ENCODE measurements around the gene SMAD1.
"Not testable (repeated sequence)": the region's sequence is repeated elsewhere in the genome, so short reads cannot be mapped to it uniquely, and the experiment has no call there.

Gene SMAD1

DNA sequence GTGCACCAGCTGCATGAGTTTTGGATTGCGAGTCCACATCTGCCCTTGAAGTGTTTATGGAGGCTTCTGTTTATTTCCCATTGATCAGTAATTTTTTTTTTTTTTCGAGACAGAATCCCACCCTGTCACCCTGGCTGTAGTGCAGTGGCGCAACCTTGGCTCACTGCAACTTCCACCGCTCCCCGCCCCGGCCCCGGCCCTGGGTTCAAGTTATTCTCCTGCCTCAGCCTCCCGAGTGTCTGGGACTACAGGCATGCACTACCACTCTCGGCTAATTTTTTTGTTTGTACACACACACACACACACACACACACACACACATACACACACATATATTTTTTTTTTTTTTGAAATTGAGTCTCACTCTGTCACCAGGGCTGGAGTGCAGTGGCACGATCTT, 46.1 kb downstream of the SMAD1 start:
- H3K9me3 Mint-ChIP-seq, result no peaks in the 10 kb centered on the region
- no peaks in the 10 kb centered on the region for H3K27me3 Mint-ChIP-seq (ENCODE audit: low read depth)
- no peaks in the 10 kb centered on the region for H3K36me3 Mint-ChIP-seq (ENCODE audit: low read depth)
- no peaks in the 10 kb centered on the region for H3K4me1 Mint-ChIP-seq (ENCODE audit: low read depth)
- no peak overlapping the region for H3K4me3 Mint-ChIP-seq
- no peak overlapping the region for H3K27ac Mint-ChIP-seq

- no peaks in the 10 kb centered on the region for H3K36me3 Mint-ChIP-seq (ENCODE audit: low read depth)
- H3K27me3 Mint-ChIP-seq (ENCODE audit: low read depth), result no peaks in the 10 kb centered on the region
- no peaks in the 10 kb centered on the region for H3K9me3 Mint-ChIP-seq
- no peak overlapping the region for H3K27ac Mint-ChIP-seq
- no peak overlapping the region for H3K4me3 Mint-ChIP-seq
- H3K4me1 Mint-ChIP-seq (ENCODE audit: low read depth), result no peaks in the 10 kb centered on the region
Measured at GRCh38 chr4:145528601-145529000, 46.9 kb downstream of the SMAD1 start.

- Mint-ChIP-seq H3K4me1 (ENCODE audit: low read depth) (no peaks in the 10 kb centered on the region), H3K27ac (no peak overlapping the region), H3K36me3 (ENCODE audit: low read depth) (no peaks in the 10 kb centered on the region), H3K9me3 (no peaks in the 10 kb centered on the region), H3K4me3 (no peak overlapping the region), H3K27me3 (ENCODE audit: low read depth) (no peaks in the 10 kb centered on the region)
Measured at GRCh38 chr4:145530189-145530588, 48.5 kb downstream of the SMAD1 start.

DNA sequence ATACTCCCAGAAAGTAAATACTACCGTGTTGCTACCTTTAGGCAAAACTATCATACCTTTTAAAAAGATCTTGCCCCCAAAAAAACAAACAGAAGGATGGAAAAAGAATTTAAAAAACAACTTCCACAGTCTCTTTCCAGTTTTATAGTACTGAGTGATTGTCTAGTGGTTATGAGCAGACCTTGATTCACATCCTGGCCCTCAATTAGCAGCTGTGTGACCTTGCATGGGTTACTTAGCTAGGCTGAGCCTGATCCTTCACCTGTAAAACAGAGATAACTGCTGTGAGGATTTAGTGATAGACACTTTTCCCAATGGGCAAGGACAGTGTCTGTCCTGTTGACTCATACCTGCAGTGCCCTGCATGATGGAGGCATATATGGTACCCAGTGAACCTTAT, 49.0 kb downstream of the SMAD1 start:
- H3K4me1 Mint-ChIP-seq (ENCODE audit: low read depth), result no peaks in the 10 kb centered on the region
- H3K36me3 Mint-ChIP-seq (ENCODE audit: low read depth), result no peaks in the 10 kb centered on the region
- H3K27ac Mint-ChIP-seq, result no peak overlapping the region
- H3K9me3 Mint-ChIP-seq, result no peaks in the 10 kb centered on the region
- H3K4me3 Mint-ChIP-seq, result no peak overlapping the region
- peaks cover 4% of the 10 kb centered on the region for H3K27me3 Mint-ChIP-seq (ENCODE audit: low read depth)

- Mint-ChIP-seq H3K36me3 (ENCODE audit: low read depth) (no peaks in the 10 kb centered on the region), H3K27ac (no peak overlapping the region)
Measured at GRCh38 chr4:145531223-145531622, 49.6 kb downstream of the SMAD1 start.

DNA sequence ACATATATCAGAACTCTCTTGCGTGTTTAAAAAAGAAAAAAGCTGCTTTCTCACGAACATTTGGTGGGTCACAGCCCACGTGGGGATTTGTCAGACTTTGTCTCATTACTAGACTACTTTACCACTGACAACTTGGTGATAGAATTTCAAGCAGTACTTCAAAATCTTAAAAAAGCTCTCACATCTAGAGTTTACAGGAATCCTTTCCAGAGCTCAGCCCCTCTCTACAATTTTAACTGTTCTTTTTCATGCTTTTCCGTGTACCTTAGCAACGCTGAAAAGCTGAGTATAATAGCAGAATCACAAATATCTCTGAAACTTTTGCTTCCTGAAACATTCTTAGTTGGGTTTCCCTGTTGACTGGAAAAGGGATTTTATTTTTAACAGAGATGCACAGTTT, 50.2 kb downstream of the SMAD1 start:
- no peak overlapping the region for H3K27ac Mint-ChIP-seq
- H3K27me3 Mint-ChIP-seq (ENCODE audit: low read depth), result peaks cover 9% of the 10 kb centered on the region
- H3K4me3 Mint-ChIP-seq, result no peak overlapping the region
- no peaks in the 10 kb centered on the region for H3K36me3 Mint-ChIP-seq (ENCODE audit: low read depth)
- no peaks in the 10 kb centered on the region for H3K9me3 Mint-ChIP-seq
- H3K4me1 Mint-ChIP-seq (ENCODE audit: low read depth), result no peaks in the 10 kb centered on the region

More at GRCh38 chr4:145531223-145531622, 49.6 kb downstream of the SMAD1 start:
- H3K4me3 Mint-ChIP-seq, result no peak overlapping the region
- peaks cover 9% of the 10 kb centered on the region for H3K27me3 Mint-ChIP-seq (ENCODE audit: low read depth)
- no peaks in the 10 kb centered on the region for H3K4me1 Mint-ChIP-seq (ENCODE audit: low read depth)
- no peaks in the 10 kb centered on the region for H3K9me3 Mint-ChIP-seq

DNA sequence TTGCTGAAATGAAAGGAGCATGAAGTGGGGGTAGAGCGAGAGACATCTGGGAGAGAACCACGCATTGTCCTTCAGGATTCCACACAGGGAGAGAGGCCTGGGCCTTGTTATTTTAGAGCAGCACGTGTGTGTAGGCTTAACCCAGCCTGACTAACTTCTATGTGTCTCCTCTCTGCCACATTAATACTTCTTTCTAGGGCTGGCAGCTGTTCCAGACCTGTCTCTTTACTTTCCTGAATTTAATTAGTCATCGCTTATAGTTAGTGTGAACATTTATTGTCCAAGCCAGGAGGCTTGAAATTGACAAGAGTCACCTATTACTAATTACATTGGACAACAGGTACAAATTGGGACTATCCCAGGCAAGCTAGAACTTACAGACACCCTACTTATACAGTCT, 51.3 kb downstream of the SMAD1 start:
- Mint-ChIP-seq H3K36me3 (ENCODE audit: low read depth) (no peaks in the 10 kb centered on the region), H3K27me3 (ENCODE audit: low read depth) (peaks cover 17% of the 10 kb centered on the region), H3K9me3 (no peaks in the 10 kb centered on the region), H3K4me3 (no peak overlapping the region), H3K27ac (no peak overlapping the region), H3K4me1 (ENCODE audit: low read depth) (no peaks in the 10 kb centered on the region)

DNA sequence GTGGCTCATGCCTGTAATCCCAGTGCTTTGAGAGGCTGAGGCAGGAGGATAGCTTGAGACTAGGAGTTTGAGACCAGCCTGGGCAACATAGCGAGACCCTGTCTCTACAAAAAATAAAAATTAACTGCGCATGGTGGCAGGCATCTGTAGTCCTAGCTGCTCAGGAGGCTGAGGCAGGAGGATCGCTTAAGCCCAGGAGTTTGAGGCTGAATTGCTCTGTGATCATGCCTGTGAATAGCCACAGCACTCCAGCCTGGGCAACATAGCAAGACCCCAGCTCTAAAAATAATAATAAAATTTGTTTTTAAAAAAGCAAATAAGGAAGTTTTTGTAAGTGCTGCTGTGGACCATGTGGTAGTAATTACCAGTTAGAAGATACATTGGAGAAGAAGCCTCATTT, 51.8 kb downstream of the SMAD1 start:
- peaks cover 18% of the 10 kb centered on the region for H3K27me3 Mint-ChIP-seq (ENCODE audit: low read depth)
- not testable (repeated sequence) for H3K4me3 Mint-ChIP-seq; H3K4me1 Mint-ChIP-seq (ENCODE audit: low read depth); H3K9me3 Mint-ChIP-seq; H3K36me3 Mint-ChIP-seq (ENCODE audit: low read depth); H3K27ac Mint-ChIP-seq

DNA sequence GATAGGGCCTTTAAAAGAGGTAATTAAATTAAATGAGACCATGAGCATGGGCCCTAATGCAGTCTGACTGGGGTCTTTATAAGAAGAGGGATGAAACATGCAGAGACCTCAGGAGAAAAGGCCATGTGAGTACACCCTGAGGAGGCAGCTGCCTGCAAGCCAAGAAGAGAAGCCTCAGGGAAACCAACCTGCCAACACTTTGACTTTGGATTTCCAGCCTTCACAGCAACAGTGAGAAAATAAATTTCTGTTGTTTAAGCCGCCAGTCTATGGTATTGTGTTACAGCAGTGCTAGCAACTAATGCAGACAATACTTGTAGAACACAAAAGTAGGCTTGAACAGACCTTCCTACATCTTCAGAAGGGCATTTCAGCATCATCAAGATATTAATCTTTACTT, 52.3 kb downstream of the SMAD1 start:
- Mint-ChIP-seq H3K27me3 (ENCODE audit: low read depth) (peaks cover 24% of the 10 kb centered on the region), H3K4me3 (no peak overlapping the region), H3K36me3 (ENCODE audit: low read depth) (no peaks in the 10 kb centered on the region), H3K9me3 (no peaks in the 10 kb centered on the region), H3K27ac (no peak overlapping the region), H3K4me1 (ENCODE audit: low read depth) (no peaks in the 10 kb centered on the region)

GRCh38 chr4:145535202-145535601, 53.5 kb downstream of the SMAD1 start:
- H3K4me3 Mint-ChIP-seq, result no peak overlapping the region
- H3K27ac Mint-ChIP-seq, result no peak overlapping the region
- H3K9me3 Mint-ChIP-seq, result no peaks in the 10 kb centered on the region
- H3K27me3 Mint-ChIP-seq (ENCODE audit: low read depth), result peaks cover 33% of the 10 kb centered on the region
- no peaks in the 10 kb centered on the region for H3K4me1 Mint-ChIP-seq (ENCODE audit: low read depth)
- no peaks in the 10 kb centered on the region for H3K36me3 Mint-ChIP-seq (ENCODE audit: low read depth)

GRCh38 chr4:145536044-145536443, 54.4 kb downstream of the SMAD1 start:
- peaks cover 33% of the 10 kb centered on the region for H3K27me3 Mint-ChIP-seq (ENCODE audit: low read depth)

GRCh38 chr4:145538596-145538995, 56.9 kb downstream of the SMAD1 start:
- H3K27ac Mint-ChIP-seq, result no peak overlapping the region
- no peak overlapping the region for H3K4me3 Mint-ChIP-seq
- H3K36me3 Mint-ChIP-seq (ENCODE audit: low read depth), result no peaks in the 10 kb centered on the region
- H3K9me3 Mint-ChIP-seq, result no peaks in the 10 kb centered on the region
- H3K4me1 Mint-ChIP-seq (ENCODE audit: low read depth), result no peaks in the 10 kb centered on the region
- peaks cover 33% of the 10 kb centered on the region for H3K27me3 Mint-ChIP-seq (ENCODE audit: low read depth)

More at GRCh38 chr4:145536044-145536443, 54.4 kb downstream of the SMAD1 start:
- Mint-ChIP-seq H3K27ac (no peak overlapping the region), H3K4me1 (ENCODE audit: low read depth) (no peaks in the 10 kb centered on the region), H3K4me3 (no peak overlapping the region), H3K9me3 (no peaks in the 10 kb centered on the region), H3K36me3 (ENCODE audit: low read depth) (no peaks in the 10 kb centered on the region)

DNA sequence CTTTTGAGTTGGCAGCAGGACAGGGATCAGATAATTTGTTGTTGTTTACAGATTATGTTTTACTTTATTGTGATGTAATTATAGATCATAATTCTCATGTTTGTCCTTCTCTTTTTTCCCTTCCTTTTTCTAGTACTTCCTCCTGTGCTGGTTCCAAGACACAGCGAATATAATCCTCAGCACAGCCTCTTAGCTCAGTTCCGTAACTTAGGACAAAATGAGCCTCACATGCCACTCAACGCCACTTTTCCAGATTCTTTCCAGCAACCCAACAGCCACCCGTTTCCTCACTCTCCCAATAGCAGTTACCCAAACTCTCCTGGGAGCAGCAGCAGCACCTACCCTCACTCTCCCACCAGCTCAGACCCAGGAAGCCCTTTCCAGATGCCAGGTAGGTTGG, 58.0 kb downstream of the SMAD1 start:
- peaks cover 33% of the 10 kb centered on the region for H3K27me3 Mint-ChIP-seq (ENCODE audit: low read depth)
- H3K9me3 Mint-ChIP-seq, result no peaks in the 10 kb centered on the region
- no peaks in the 10 kb centered on the region for H3K4me1 Mint-ChIP-seq (ENCODE audit: low read depth)
- H3K36me3 Mint-ChIP-seq (ENCODE audit: low read depth), result no peaks in the 10 kb centered on the region
- no peak overlapping the region for H3K4me3 Mint-ChIP-seq
- no peak overlapping the region for H3K27ac Mint-ChIP-seq

DNA sequence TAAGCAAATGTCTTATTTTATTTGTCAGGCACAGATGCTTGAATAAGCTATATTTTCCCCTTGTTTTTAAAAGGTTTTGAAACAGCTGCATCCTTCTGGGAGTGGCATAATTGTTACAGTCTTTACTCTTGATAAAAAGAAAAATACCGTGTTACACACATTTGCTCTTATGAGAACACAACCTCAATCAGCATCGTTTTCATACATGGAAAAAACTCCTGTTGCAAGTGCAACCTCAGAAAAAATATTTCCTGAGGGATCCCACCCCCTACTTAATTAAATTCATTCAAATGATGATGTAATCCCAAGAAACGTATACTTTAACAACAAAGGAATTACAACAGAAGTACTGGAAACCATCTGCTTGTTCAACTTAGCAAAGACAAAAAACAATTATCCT, 58.6 kb downstream of the SMAD1 start:
- H3K27me3 Mint-ChIP-seq (ENCODE audit: low read depth), result peaks cover 33% of the 10 kb centered on the region
- no peaks in the 10 kb centered on the region for H3K36me3 Mint-ChIP-seq (ENCODE audit: low read depth)
- no peak overlapping the region for H3K27ac Mint-ChIP-seq
- no peaks in the 10 kb centered on the region for H3K9me3 Mint-ChIP-seq
- H3K4me3 Mint-ChIP-seq, result no peak overlapping the region
- no peaks in the 10 kb centered on the region for H3K4me1 Mint-ChIP-seq (ENCODE audit: low read depth)

DNA sequence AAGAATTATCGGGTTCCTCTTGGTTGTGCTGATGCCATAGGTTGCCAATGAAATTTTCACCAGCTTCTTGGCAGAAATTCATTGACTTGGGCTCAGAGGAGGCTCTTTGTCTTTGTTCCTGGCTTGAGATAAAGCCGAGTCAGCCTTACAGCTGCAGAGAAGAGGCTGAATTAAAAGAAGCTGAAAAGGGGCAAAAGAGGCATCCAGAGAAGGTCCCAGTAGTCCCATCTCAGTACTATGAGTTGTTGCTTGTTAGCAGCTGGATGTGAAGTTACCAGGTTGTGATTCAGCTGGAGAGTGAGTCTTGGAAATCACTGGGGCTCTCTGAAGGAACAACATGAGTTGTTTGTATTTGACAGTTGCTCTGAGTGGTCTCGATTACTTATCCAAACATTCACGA, 59.7 kb downstream of the SMAD1 start:
- Mint-ChIP-seq H3K36me3 (ENCODE audit: low read depth) (no peaks in the 10 kb centered on the region), H3K27me3 (ENCODE audit: low read depth) (peaks cover 34% of the 10 kb centered on the region), H3K4me3 (no peak overlapping the region), H3K27ac (no peak overlapping the region), H3K9me3 (no peaks in the 10 kb centered on the region), H3K4me1 (ENCODE audit: low read depth) (no peaks in the 10 kb centered on the region)

DNA sequence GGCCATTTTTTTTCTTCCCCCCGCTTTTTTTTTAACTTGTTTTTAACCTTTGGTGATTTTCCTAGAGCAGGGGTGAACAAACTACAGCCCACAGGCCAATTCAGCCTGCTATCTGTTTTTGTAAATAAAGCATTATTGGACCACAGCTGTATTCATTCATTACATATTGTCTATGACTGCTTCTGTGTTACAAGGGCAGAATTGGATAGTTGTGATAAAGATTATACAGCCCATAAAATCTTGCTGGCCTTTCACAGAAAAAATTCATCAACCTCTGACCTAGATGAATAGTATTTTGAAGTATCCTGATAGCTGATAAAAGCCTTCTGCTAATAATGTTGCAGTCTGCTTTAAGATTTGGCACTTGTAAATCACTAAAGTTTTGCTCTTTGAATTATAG, 63.4 kb downstream of the SMAD1 start:
- Mint-ChIP-seq H3K4me3 (no peak overlapping the region), H3K9me3 (no peaks in the 10 kb centered on the region), H3K4me1 (ENCODE audit: low read depth) (no peaks in the 10 kb centered on the region), H3K36me3 (ENCODE audit: low read depth) (no peaks in the 10 kb centered on the region), H3K27ac (no peak overlapping the region), H3K27me3 (ENCODE audit: low read depth) (peaks cover 10% of the 10 kb centered on the region)

Data from T-helper 1 cell treated with Interleukin-12 subunit alpha and Interleukin-12 subunit beta and Interleukin-4 antibody, amounts not matched to agents 30 μg/mL and 1 μg/mL, for 36 hours (primary cell).